Femur (tissue), 1 donor: Measurements from ENCODE around the gene SLCO4A1.

ENCODE experiments used
- DNase-seq: peaks from one replicate; pipeline ENCODE4 v3.0.0-alpha.2; 2017

SLCO4A1 gene

DNA sequence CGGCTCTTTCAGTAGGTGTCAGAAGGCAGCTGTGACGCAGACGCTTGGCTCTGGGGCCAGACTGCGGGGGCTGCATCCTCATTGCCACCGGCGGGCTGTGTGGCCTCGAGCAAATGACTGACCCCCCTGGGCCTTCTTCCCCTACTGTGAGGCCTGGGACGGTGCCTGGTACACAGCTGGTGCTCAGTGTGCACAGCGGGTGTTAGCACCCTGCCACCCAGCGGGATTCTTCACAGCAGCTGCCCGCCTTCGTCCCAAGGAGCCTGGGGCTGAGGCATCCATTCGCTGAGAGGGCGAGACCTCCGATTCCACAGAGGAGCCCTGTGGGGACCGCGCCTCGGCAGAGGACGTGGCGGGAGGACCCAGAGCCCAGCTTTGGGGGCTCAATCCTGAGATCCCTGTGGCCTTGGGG lies 10.6 kb downstream of the SLCO4A1 start:
- DNase-seq, result no peak

- DNase-seq, result no peak
Measured at GRCh38 chr20:62653373-62653772, 11.1 kb downstream of the SLCO4A1 start.

DNA sequence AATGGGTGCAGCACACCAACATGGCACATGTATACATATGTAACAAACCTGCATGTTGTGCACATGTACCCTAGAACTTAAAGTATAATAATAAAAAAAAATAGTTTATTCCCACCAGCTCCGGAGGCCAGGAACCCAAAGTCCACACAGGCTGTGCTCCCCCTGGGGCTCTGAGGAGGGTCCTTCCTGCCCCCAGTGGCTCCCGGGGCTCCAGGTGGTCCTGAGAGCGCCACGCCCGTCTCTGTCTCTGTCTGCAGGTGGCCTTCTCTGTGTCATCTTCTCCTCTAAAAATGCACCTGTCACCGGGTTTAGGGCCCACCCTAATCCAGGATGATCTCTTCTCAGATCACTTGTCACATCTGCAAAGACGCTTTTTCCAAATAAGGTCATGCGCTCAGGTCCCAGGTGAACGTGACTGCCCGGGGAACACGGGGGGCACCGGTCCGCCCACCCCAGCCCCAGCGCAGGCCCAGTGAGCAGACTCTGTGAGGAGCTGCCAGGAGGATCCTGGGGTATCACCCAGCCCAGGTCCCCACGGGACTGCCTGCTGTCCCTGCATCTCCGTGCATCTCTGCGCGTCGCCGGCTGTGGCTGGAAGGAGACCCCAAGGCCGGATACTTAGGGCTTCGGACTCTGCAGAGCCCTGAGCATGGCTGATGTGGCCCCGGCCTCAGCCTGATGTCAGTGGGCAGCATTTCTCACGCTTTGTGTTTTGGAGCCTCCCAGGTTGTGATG lies 11.8 kb downstream of the SLCO4A1 start:
- no peak for DNase-seq

GRCh38 chr20:62655282-62656196 lies 13.2 kb downstream of the SLCO4A1 start:
- no peak for DNase-seq

DNA sequence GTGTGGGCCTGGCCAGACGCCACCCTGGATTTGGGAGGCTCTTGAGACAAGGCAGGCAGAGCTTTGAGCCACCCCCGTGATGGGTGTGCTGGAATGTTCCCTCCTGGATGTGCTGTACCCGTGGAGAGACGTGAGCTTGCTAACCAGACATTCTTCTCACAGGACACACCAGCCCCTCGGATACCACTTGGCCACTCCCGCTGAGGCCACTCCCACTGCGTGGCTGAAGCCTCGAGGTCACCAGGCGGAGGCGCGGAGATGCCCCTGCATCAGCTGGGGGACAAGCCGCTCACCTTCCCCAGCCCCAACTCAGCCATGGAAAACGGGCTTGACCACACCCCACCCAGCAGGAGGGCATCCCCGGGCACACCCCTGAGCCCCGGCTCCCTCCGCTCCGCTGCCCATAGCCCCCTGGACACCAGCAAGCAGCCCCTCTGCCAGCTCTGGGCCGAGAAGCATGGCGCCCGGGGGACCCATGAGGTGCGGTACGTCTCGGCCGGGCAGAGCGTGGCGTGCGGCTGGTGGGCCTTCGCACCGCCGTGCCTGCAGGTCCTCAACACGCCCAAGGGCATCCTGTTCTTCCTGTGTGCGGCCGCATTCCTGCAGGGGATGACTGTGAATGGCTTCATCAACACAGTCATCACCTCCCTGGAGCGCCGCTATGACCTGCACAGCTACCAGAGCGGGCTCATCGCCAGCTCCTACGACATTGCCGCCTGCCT lies 14.1 kb downstream of the SLCO4A1 start:
- no peak for DNase-seq

- no peak for DNase-seq
Measured at GRCh38 chr20:62656919-62657588, 14.8 kb downstream of the SLCO4A1 start.

DNA sequence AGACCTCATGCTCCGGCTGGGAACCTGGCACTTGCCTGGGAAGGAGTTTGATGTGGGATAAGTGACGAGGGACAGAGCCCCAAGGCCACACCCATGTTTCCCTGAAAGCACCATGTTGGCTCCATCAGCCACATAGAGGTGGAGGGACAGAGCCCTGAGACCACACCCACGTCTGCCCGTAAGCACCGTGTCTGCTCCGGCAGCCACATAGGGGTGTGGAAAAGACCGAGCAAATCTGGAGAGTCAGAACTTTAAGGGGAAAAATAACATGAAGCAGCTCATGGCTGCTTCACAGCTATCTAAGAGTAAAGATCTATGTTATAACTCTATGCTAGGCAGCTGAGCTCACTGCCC lies 15.3 kb downstream of the SLCO4A1 start:
- DNase-seq, result no peak

DNA sequence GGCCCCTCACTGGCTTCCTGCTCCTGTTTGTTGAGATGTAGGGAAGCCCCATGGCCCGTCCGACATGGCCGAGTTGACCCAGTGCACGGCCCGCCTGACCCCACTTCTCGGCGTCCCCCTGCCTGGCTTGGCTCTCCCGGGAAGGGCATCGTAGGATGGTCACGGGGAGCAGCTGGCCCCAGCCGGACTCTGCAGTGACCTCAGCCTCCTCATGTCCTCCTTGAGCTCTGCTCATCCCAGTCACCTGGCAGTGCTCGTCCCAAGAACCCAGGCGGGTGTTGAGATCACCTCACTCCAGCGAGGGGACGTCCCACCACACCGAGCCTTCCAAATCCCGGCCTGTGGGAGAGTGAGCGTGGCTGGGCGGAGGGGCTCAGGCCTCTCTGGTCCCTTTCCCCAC lies 15.7 kb downstream of the SLCO4A1 start:
- no peak for DNase-seq

DNA sequence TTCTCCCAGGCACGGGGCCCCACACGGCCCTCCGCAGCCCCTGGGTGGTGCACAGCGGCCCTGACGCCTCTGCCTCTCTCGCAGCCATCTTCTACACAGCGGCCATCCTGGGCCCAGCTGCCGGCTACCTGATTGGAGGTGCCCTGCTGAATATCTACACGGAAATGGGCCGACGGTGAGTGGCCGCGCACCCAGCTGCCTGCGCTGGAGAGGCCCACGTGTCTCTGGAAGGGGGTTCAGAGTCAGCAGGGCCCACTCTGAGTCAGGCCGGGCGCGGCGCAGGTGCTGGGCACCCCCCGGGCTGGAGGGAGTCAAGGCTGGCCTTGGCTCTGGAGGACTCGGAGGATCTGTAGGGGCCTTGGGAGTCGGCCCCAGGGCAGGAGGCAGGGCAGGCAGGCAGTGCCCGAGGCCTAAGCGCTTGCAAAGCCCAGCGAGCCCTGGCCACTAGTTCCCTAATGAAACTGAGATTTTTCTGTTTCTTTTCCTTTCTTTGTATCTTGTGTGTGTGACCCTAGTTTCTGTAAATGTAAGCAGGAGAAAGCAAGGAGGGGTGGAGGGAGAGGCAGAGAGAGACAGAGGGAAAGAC lies 16.4 kb downstream of the SLCO4A1 start:
- DNase-seq, result no peak

DNA sequence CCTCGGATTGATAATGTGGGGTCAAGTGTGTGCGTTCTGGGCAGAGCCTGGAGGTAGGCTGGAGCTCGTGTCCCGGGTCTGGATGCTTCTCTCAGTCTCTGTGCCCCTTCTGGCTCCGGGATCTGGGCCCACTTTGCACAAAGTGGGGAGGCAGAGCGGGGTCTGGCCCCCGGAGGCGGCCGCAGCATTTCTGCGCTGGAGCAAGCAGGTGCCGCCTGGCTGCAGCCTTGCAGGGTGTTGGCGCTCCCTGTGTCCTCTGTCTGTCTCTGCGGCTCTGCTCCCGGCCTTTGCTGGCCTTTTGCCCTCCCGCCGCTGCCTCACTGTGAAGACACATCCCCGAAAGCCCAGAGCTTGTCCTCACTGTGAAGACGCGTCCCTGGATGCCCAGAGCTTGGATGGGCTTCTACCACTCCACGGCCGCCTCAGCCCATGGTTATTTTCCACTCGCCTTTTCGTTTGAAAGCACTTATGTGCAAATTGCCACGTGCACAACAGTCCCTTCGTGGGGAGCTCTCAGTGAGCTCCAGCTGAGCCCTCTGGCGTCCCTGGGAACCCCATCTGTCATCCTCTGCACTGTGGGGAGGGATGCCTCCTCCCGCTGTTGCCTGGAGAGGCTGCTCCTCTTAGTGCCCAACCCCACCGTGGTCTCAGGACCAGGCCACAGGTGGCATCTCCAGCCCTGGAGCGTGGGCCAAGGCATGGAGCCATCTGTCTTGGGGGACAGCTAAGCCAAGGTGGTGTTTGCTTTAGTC lies 17.4 kb downstream of the SLCO4A1 start:
- DNase-seq, result no peak

GRCh38 chr20:62660240-62660615 lies 17.9 kb downstream of the SLCO4A1 start:
- DNase-seq, result no peak

DNA sequence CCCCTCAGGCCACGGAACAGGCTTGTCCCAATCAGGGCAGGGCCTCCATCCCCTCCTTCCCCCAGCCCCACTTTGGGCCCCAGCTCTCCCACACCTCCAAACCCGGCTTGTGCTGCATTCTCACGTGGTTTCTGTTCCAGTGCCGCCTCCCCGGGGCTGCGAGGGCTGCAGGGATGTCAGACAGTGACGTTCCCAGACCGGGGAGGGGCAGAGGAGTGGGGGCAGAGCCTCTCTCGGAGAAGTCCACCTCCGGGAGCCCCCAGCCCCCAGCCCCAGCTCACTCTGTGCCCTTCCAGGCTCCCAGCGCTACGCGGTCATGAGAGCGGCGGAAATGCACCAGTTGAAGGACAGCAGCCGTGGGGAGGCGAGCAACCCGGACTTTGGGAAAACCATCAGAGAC lies 18.5 kb downstream of the SLCO4A1 start:
- no peak for DNase-seq

GRCh38 chr20:62661647-62662046 lies 19.3 kb downstream of the SLCO4A1 start:
- DNase-seq, result no peak

GRCh38 chr20:62662422-62662821 lies 20.1 kb downstream of the SLCO4A1 start:
- DNase-seq, result no peak

DNA sequence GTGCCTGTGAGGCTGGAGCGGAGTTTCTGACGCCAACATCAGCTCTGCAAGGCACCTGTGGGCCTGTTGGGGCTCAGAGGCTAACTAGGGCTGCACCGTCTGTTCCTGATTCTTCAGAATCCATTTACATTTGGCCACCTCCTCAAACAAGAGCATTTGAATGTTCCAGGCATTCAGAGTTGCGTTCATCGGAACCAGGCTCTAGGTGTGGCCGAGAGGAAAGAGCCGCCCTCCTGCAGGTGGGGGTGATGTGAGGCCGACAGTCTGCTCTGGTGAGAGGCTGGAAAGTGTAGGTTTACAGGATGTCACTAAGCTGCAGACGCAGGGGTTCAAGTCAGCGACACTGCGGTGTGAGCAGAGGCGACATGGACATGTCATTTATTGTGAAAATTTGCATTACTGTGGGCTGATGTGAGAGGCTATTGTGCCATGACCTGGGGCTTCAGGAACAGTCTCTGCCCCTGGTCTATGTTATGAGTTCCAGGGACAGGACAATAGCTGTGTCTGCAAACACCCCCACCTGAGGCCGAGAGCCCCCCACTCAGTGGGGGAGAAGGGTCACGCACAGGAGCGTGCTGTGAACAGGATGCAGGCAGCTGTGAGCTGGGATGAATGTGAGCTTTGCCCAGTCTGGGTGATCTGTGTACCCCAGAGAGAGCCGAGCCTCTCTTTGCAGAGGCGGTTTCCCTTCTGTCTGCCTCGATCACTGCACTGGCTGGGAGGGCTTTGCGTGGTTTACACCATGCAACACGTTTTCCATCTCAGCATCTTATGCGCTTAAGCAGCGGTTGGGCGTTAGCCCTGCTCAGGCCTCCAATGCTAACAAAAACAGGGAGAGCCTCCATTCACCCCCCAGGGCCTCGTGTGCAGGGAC lies 21.1 kb downstream of the SLCO4A1 start:
- DNase-seq, result no peak

- no peak for DNase-seq
Measured at GRCh38 chr20:62664019-62664971, 22.0 kb downstream of the SLCO4A1 start.

DNA sequence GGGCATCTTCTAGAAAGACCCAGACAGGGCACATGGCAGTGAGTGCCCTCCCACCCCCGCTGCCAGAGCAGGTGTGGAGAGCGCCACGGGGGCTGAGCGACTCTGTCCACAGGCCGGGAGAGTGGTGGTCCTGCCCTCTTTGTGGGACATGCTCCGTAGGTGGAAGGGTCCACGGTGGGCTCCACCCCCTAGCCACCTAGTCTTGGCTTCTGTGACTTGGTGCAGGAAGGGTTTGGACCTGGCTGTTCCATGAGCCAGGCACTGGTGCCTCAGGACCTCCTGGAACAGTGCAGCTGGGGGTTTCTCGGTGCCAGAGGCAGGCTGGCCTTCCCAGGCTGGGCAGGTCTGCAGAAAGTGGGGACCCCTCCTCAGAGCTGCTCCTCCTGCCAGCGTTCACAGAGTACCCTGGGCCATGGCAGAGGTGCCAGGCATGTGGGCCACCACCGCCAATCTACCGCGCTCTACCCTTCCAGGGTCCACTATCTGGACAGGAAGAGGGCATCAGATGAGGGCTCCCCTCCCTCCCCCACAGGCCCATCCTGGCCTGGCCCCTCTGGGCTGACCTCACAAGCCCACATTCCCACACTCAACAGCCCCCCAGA lies 23.0 kb downstream of the SLCO4A1 start:
- no peak for DNase-seq

DNA sequence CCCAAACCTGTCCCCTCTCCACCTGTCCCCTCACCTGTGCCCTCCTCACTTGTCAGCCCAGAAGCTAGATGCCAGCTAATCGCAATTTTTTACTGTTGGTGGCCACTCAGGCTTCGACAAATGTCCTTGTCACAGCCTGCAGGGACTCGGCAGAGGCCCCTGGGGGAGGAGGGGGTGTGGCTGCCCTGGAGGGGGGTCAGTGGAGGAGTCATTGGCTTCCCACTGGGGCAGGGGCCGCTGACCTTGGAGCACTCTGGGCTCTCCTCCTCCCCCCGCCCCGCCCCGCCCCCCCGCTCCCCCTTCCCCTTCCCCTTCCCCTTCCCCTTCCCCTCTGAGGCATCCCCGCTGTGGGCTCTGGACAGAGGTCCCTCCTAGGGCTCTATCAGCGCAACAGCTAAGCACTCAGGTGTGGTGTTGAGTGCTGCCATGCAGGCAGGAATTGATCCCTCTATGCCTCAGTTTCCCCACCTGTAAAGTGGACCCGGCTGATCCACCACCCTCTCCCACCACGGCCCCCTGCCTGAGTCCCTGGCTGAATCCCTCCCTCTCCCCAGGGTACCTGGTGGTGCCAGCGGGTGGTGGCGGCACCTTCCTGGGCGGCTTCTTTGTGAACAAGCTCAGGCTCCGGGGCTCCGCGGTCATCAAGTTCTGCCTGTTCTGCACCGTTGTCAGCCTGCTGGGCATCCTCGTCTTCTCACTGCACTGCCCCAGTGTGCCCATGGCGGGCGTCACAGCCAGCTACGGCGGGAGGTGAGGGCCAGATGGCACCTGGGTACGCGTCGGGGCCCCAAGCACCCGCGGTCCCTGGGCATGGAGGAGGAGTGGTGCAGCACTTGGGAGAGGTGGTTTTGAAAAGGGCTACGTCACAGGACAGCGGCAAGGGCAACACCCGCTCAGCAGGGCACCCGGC lies 23.8 kb downstream of the SLCO4A1 start:
- DNase-seq, result no peak
